Thoracic aorta (tissue), 2 donors: ENCODE data around the gene TSPAN32. TPM values are rescaled to one million over a fixed set of nuclear protein-coding genes. Genes with fewer than 3 reads are reported as not detected.
A peak's percentile ranks its signal among the peaks of the same experiment; 100 is the strongest.

Source experiments
- ATAC-seq: fragments of 150-250 bp; one replicate; pipeline ENCODE4 v1.8.0; 2017; ENCODE audit warnings: low read depth; ENCODE audit not compliant: insufficient number of reproducible peaks, low FRiP score
- DNase-seq: peaks from one replicate; pipeline ENCODE4 v3.0.0-alpha.2; 2020; ENCODE audit warnings: low spot score
- H3K27ac ChIP-seq, 2 donors: fragments of 200-600 bp; sonication (generic); 1 replicate in 1 of 2; 2 replicates in 1 of 2; pipeline ENCODE4 v1.5.1; 2016; ENCODE audit warnings: mild to moderate bottlenecking in 2 of 2, moderate library complexity in 2 of 2
- H3K27me3 ChIP-seq: fragments of 200-600 bp; sonication (generic); replicated peaks from 2 replicates; pipeline ENCODE4 v1.6.0; 2016; ENCODE audit warnings: mild to moderate bottlenecking; ENCODE audit not compliant: insufficient read depth
- H3K36me3 ChIP-seq: fragments of 200-600 bp; sonication (generic); one replicate; pipeline ENCODE4 v1.5.1; 2016
- H3K4me1 ChIP-seq, 2 donors: fragments of 200-600 bp; sonication (generic); 1 replicate in 1 of 2; 2 replicates in 1 of 2; pipeline versions ENCODE4 v1.5.1 to v1.6.0; 2016; ENCODE audit warnings: low read depth in 2 of 2, mild to moderate bottlenecking in 1 of 2; ENCODE audit not compliant: control insufficient read depth in 1 of 2
- H3K4me3 ChIP-seq: fragments of 200-600 bp; sonication (generic); 2 replicates; pipeline ENCODE4 v1.5.1; 2016; ENCODE audit warnings: mild to moderate bottlenecking
- H3K9me3 ChIP-seq: fragments of 200-600 bp; sonication (generic); 2 replicates; pipeline ENCODE4 v1.5.1; 2016
- CTCF ChIP-seq: fragments of 200-600 bp; sonication (generic); IDR thresholded peaks from one replicate; pipeline ENCODE4 v1.5.1; 2019; ENCODE audit warnings: antibody characterized with exemption
- total RNA-seq, 2 donors: library from RNA; depleted of rRNA; stranded (reverse); fragments of >200 nt; gene quantifications; one replicate each; pipeline versions ENCODE4 v1.1.0 to v1.2.3, GENCODE V29; 2016

The TSPAN32 gene
- total RNA-seq, 2 donors from 2014 or later: 2.5 to 6.9 TPM

GRCh38 chr11:2267306-2267850 is 34.4 kb upstream of the TSPAN32 start:
- Histone ChIP-seq H3K4me3 (no peak overlapping the region), H3K27ac (no peak overlapping the region), H3K36me3 (no peaks in the 10 kb centered on the region), H3K27me3 (no peaks in the 10 kb centered on the region), H3K9me3 (no peaks in the 10 kb centered on the region), H3K4me1 (peaks cover 0 to 26% of the 10 kb centered on the region in 2 donors)
- DNase-seq: no peak
- ATAC-seq: no peak
- no peak for TF ChIP-seq CTCF

GRCh38 chr11:2267851-2268728 is 33.7 kb upstream of the TSPAN32 start:
- H3K9me3 ChIP-seq: no peaks in the 10 kb centered on the region
- no peak overlapping the region for H3K27ac ChIP-seq
- peak overlapping the region; percentile 72 for H3K4me3 ChIP-seq
- peaks cover 0 to 26% of the 10 kb centered on the region in 2 donors for H3K4me1 ChIP-seq
- H3K36me3 ChIP-seq: no peaks in the 10 kb centered on the region
- TF ChIP-seq CTCF: no peak
- ATAC-seq (no peak), DNase-seq (no peak)
- H3K27me3 ChIP-seq: no peaks in the 10 kb centered on the region

GRCh38 chr11:2268729-2269600 is 32.8 kb upstream of the TSPAN32 start:
- H3K27me3 ChIP-seq: no peaks in the 10 kb centered on the region
- DNase-seq: no peak

GRCh38 chr11:2269601-2270321 is 32.1 kb upstream of the TSPAN32 start:
- H3K27ac ChIP-seq: no peak overlapping the region
- H3K27me3 ChIP-seq: no peaks in the 10 kb centered on the region
- no peak for ATAC-seq

More at GRCh38 chr11:2268729-2269600, 32.8 kb upstream of the TSPAN32 start:
- no peak overlapping the region for H3K27ac ChIP-seq
- ATAC-seq: no peak
- no peaks in the 10 kb centered on the region for H3K36me3 ChIP-seq
- no peaks in the 10 kb centered on the region for H3K9me3 ChIP-seq
- no peak for TF ChIP-seq CTCF
- H3K4me3 ChIP-seq: peak overlapping the region; percentile 72
- peaks cover 0 to 26% of the 10 kb centered on the region in 2 donors for H3K4me1 ChIP-seq

More at GRCh38 chr11:2269601-2270321, 32.1 kb upstream of the TSPAN32 start:
- Histone ChIP-seq H3K4me3 (peak overlapping the region; percentile 72), H3K9me3 (no peaks in the 10 kb centered on the region), H3K4me1 (peaks cover 0 to 26% of the 10 kb centered on the region in 2 donors), H3K36me3 (no peaks in the 10 kb centered on the region)
- DNase-seq: no peak
- no peak for TF ChIP-seq CTCF
